Activated CD8-positive, alpha-beta memory T cell treated with anti-CD3 and anti-CD28 coated beads, Interleukin-2, amount 10 ng/mL, durations not matched to agents 7 days and 5 days (primary cell): ENCODE data around the gene CRK. TPM values are rescaled to one million over a fixed set of nuclear protein-coding genes. Genes with fewer than 3 reads are reported as not detected.

Experiments
- ATAC-seq: fragments of 150-1000 bp; cut with Tn5 transposase; one replicate; pipeline ENCODE4 v1.10.0; 2021; ENCODE audit warnings: moderate library complexity
- CTCF ChIA-PET: fragments of 350-600 bp; sonication (Branson Sonifier 250); formaldehyde crosslinking; loops from one replicate; lab custom pipeline; 2021; ENCODE audit warnings: antibody characterized with exemption; lab: Charles Lee
- DNase-seq: peaks from one replicate; pipeline ENCODE4 v3.0.0-alpha.2; 2020
- H3K27ac Mint-ChIP-seq: one replicate; pipeline ENCODE4 v1.8.0; 2021; ENCODE audit warnings: mild to moderate bottlenecking, mixed read lengths
- H3K27me3 Mint-ChIP-seq: one replicate; pipeline ENCODE4 v1.8.0; 2021; ENCODE audit warnings: mixed read lengths
- H3K36me3 Mint-ChIP-seq: one replicate; pipeline ENCODE4 v1.8.0; 2021; ENCODE audit warnings: mild to moderate bottlenecking, mixed read lengths
- H3K4me1 Mint-ChIP-seq: one replicate; pipeline ENCODE4 v1.8.0; 2021; ENCODE audit warnings: mixed read lengths
- H3K4me3 Mint-ChIP-seq: one replicate; pipeline ENCODE4 v1.8.0; 2021; ENCODE audit warnings: mild to moderate bottlenecking, moderate library complexity, mixed read lengths
- H3K9me3 Mint-ChIP-seq: one replicate; pipeline ENCODE4 v1.8.0; 2022; ENCODE audit warnings: low read depth, mixed read lengths
- total RNA-seq, 2 experiments: library from RNA; stranded (reverse); gene quantifications; one replicate each; pipeline ENCODE4 v1.2.3, GENCODE V29; 2021

Gene CRK
- total RNA-seq, result 10 to 100 TPM; 18.3 to 20.7 TPM

DNA sequence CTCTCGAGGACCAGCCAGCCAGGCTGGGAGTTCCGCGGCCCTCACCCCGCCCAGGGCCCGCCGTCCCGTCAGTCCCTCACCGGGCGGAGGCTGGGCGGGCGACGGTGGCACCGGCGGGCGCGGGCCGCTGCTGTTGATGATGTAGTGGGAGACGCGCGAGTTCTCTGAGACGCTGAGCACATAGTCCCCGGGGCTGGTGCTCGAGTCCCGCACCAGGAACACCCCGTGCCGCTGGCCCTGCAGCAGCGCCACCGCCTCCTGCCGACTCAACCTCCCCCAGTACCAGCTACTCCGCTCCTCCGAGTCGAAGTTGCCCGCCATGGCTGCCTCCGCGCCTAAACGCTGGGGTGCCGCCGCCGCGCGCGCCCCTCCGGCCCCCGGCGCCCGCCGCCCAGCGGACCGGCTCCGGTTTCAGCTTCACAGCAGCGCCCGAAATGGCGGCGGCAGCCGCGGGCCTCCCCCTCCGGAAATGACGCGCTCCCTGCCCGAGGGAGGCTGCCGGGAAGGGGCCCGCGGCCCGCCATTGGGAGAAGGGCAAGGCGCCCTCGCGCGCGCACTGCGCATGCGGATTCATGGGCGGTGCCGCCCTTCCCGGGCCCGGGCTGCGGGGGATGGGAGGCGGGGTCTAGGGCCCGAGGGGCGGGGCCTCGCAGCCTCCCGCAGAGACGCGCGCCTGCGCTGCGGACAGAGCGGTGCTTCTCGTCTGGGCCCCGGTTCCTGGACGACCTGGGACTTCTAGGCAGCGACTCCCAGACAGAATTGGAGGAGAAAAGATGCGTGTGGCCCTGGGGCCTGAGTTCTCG is at the start of gene CRK:
CRK (minus strand) TSS at position 436 of the 803 bp plus-strand sequence; CDS start at position 321, 115 bp downstream.
- peak within 1 kb of the TSS; percentile 87 for H3K27ac Mint-ChIP-seq
- peaks cover 36% of the 10 kb centered on the region for H3K4me1 Mint-ChIP-seq
- no peaks in the 10 kb centered on the region for H3K9me3 Mint-ChIP-seq
- DNase-seq (peak; percentile 97), ATAC-seq (peak; percentile 96)
- peaks cover 14% of the 10 kb centered on the region for H3K36me3 Mint-ChIP-seq
- peak within 1 kb of the TSS; percentile 88 for H3K4me3 Mint-ChIP-seq
- CTCF ChIA-PET, result interaction anchor here (0.9 to 2.3 kb wide), 4 partner anchors 29 to 94 kb away, joined by 3 to 11 read pairs (median 5); partner anchors contain the start of gene INPP5K
- H3K27me3 Mint-ChIP-seq, result peaks cover 20% of the 10 kb centered on the region

- peaks cover 3% of the 10 kb centered on the region for H3K36me3 Mint-ChIP-seq
- CTCF ChIA-PET, result interaction anchor here (1.5 kb wide), 2 partner anchors 10 to 140 kb away, joined by 4 to 5 read pairs; no protein-coding TSS in a partner anchor
- no peak overlapping the region for H3K27ac Mint-ChIP-seq
- no peaks in the 10 kb centered on the region for H3K27me3 Mint-ChIP-seq
- no peak overlapping the region for H3K4me3 Mint-ChIP-seq
- DNase-seq, result no peak
- peaks cover 10% of the 10 kb centered on the region for H3K4me1 Mint-ChIP-seq
- ATAC-seq, result no peak
- no peaks in the 10 kb centered on the region for H3K9me3 Mint-ChIP-seq
Measured at GRCh38 chr17:1505586-1505985, 49.6 kb upstream of the CRK start.

DNA sequence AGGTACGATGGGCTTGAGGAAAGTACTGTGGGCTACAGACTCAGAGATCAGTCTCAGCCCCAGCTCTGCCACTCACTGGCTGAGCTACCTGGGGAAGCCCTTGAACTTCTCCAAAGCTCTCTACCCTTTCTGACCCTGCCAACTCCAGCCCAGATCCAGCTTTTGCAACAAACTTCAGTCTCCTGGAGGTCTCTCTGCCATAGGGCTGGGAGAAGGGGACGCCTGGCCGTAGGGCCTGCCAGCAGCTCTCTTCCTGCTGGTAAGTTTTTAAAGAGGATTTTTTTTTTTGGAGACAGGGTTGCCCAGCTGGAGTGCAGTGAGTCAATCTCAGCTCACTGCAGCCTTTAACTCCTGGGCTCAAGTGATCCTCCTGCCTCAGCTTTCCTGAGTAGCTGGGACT is 48.8 kb upstream of the CRK start:
- H3K4me3 Mint-ChIP-seq, result no peak overlapping the region
- no peaks in the 10 kb centered on the region for H3K27me3 Mint-ChIP-seq
- H3K4me1 Mint-ChIP-seq, result peaks cover 9% of the 10 kb centered on the region
- ATAC-seq, result no peak
- CTCF ChIA-PET, result interaction anchor here (1.0 to 1.5 kb wide), 4 partner anchors 9 to 139 kb away, joined by 3 to 5 read pairs (median 4); partner anchors contain the start of gene INPP5K
- peaks cover 3% of the 10 kb centered on the region for H3K36me3 Mint-ChIP-seq
- no peak for DNase-seq
- H3K27ac Mint-ChIP-seq, result no peak overlapping the region
- H3K9me3 Mint-ChIP-seq, result no peaks in the 10 kb centered on the region

DNA sequence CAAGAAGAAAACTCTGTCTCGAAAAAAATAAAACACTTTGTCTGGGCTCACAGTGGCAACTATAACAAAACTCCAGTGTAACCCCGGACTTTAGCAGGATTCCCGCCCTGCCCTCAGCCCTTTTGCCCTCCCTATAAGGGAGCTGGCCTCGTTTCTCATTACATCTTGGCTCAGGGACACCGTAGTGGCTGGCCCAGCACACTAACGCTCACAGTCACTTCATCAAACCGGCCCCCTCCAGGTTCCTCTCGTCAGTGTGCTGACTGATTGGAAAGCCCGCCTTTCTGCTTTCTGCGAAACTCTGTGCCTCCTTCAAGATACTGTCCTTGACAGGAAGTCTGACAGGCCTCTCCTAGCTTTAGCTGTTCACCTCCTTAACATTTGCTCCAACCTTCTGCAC is 47.7 kb upstream of the CRK start:
- no peak overlapping the region for H3K27ac Mint-ChIP-seq
- H3K4me3 Mint-ChIP-seq, result no peak overlapping the region
- H3K4me1 Mint-ChIP-seq, result peaks cover 8% of the 10 kb centered on the region
- H3K36me3 Mint-ChIP-seq, result no peaks in the 10 kb centered on the region
- ATAC-seq, result no peak
- H3K27me3 Mint-ChIP-seq, result no peaks in the 10 kb centered on the region
- CTCF ChIA-PET, result interaction anchor here (1.3 to 1.5 kb wide), 2 partner anchors 8 to 11 kb away, joined by 3 to 4 read pairs; partner anchors contain the start of gene MYO1C
- no peaks in the 10 kb centered on the region for H3K9me3 Mint-ChIP-seq
- DNase-seq, result no peak

GRCh38 chr17:1498869-1499268 is 42.8 kb upstream of the CRK start:
- H3K36me3 Mint-ChIP-seq, result no peaks in the 10 kb centered on the region

DNA sequence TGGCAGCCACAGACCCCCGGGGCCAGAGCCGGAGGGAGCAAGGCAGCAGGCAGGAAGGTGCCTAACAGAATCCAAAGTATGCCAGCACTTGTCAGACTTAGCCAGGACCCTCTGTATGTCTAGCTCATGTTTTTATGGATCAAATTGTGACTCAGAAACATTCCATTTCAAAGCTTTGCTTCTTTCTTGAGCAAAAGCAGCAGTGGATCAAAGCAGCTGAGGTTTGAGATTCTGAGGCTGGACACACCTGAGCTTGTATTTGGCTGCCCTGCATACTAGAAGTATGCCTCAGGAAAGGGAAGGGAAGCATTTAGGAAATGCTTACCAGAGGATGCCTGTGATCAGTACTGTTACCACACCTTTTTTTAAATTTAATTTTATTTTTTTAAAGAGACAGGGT is 42.2 kb upstream of the CRK start:
- Mint-ChIP-seq H3K4me3 (no peak overlapping the region), H3K27me3 (no peaks in the 10 kb centered on the region), H3K36me3 (no peaks in the 10 kb centered on the region), H3K4me1 (peaks cover 9% of the 10 kb centered on the region), H3K27ac (no peak overlapping the region), H3K9me3 (no peaks in the 10 kb centered on the region)
- ATAC-seq, result no peak
- DNase-seq, result no peak
- CTCF ChIA-PET, result no interaction called here

More at GRCh38 chr17:1498869-1499268, 42.8 kb upstream of the CRK start:
- ATAC-seq (peak; percentile 46), DNase-seq (peak; percentile 49)
- CTCF ChIA-PET, result interaction anchor here (2.5 kb wide), 1 partner anchor 17 kb away, joined by 14 read pairs; the partner anchor contains the start of gene INPP5K
- Mint-ChIP-seq H3K4me3 (no peak overlapping the region), H3K27me3 (no peaks in the 10 kb centered on the region), H3K9me3 (no peaks in the 10 kb centered on the region), H3K27ac (no peak overlapping the region), H3K4me1 (peaks cover 9% of the 10 kb centered on the region)

DNA sequence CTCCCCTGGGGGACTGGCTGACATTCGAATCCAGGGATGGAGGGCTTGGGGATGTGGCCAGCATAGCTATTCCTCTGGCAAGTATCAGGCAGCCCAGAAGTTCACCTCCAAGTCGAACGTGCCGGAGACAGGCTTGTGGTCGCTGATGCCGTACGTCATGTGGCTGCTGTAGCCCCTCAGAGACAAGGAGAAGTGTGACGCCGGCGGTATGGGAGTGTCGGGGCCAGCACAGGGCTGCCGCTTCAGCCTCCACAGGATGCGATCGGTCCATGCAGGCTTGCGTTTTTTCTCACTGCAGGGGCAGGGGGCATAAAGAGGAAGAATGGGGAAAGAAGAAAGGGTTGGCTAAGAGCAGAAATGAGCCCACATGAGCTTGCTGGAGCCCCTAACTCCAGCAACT is 41.8 kb upstream of the CRK start:
- Mint-ChIP-seq H3K4me1 (peaks cover 9% of the 10 kb centered on the region), H3K9me3 (no peaks in the 10 kb centered on the region), H3K4me3 (no peak overlapping the region), H3K27me3 (no peaks in the 10 kb centered on the region), H3K36me3 (no peaks in the 10 kb centered on the region), H3K27ac (no peak overlapping the region)
- ATAC-seq (no peak), DNase-seq (no peak)
- CTCF ChIA-PET, result no interaction called here

- DNase-seq, result no peak
- Mint-ChIP-seq H3K36me3 (no peaks in the 10 kb centered on the region), H3K4me3 (no peak overlapping the region), H3K27me3 (peaks cover 4% of the 10 kb centered on the region), H3K4me1 (peaks cover 11% of the 10 kb centered on the region), H3K9me3 (no peaks in the 10 kb centered on the region), H3K27ac (no peak overlapping the region)
- CTCF ChIA-PET, result no interaction called here
- no peak for ATAC-seq
Measured at GRCh38 chr17:1496869-1497268, 40.8 kb upstream of the CRK start.

DNA sequence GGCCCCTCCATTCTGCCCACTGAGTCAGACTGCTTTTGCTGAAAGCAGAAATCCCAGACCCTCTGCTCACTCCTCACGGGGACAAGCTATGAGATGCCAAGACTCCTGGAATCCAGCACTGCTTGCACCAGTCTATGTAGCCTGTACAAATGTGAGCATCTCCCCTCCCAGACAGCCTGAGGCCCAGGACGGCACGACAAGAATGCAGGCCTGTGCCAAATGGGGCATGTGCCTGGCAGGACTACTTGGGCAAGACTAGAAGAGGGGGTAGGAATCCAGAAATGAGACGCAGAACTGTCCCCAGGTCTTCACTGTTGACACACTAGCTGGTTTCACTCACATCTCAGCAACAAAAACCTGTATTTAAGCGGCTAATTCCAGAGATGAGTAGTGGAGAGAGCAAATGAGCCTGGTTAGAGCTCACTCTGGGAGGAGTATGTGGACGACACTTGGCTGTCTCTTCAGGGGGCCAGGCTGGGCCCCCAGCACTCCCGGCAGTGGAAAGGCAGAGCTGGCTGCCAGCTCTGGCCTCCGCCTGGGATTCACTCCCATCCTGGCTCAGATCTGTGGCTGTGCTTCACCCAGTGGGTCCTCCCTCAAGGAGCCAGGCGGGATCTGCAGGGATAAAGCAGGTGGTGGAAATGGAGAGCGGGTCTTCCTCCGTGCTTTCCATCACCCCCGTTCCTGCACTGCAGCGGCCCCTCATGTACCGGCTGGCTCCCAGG is 39.4 kb upstream of the CRK start:
- no peak overlapping the region for H3K4me3 Mint-ChIP-seq
- H3K9me3 Mint-ChIP-seq, result no peaks in the 10 kb centered on the region
- H3K27me3 Mint-ChIP-seq, result peaks cover 4% of the 10 kb centered on the region
- ATAC-seq, result no peak
- H3K27ac Mint-ChIP-seq, result no peak overlapping the region
- DNase-seq, result no peak
- CTCF ChIA-PET, result interaction anchor here (1.2 to 1.3 kb wide), 2 partner anchors 9 to 21 kb away, joined by 3 to 4 read pairs; partner anchors contain the start of gene INPP5K
- H3K36me3 Mint-ChIP-seq, result peaks cover under 1% of the 10 kb centered on the region
- H3K4me1 Mint-ChIP-seq, result peaks cover 16% of the 10 kb centered on the region

DNA sequence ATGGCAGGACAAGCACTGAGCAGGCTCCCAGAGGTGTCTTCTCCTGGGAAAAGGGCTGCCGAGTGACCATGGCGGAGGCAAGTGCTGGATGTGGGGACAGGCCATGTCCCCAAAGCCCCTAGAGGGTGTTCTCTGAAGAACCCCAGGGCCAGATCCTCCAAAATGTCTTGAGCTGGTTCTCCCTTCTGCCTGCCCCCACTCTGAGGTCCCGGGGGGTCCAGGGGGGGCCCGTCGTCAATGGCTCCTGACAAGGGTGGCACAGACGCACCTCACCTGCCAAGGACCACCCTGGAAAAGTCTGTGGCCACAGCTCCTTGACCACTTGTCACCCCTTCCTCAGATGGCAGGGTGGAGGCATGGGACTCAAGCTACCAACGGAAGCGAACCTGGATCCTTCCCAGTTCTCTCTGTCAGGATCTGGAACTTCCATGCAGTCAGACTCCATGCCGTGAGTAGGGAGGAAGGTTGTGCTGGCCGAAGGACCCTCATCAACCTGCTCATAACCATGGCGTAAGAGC is 38.8 kb upstream of the CRK start:
- Mint-ChIP-seq H3K4me3 (no peak overlapping the region), H3K36me3 (peaks cover 2% of the 10 kb centered on the region), H3K9me3 (no peaks in the 10 kb centered on the region), H3K27ac (no peak overlapping the region), H3K27me3 (peaks cover 4% of the 10 kb centered on the region), H3K4me1 (peaks cover 19% of the 10 kb centered on the region)
- no peak for ATAC-seq
- DNase-seq, result no peak
- CTCF ChIA-PET, result interaction anchor here (1.2 to 1.3 kb wide), 2 partner anchors 10 to 21 kb away, joined by 3 to 4 read pairs; partner anchors contain the start of gene INPP5K

- DNase-seq, result no peak
- ATAC-seq, result no peak
- Mint-ChIP-seq H3K4me1 (peaks cover 16% of the 10 kb centered on the region), H3K9me3 (no peaks in the 10 kb centered on the region), H3K4me3 (no peak overlapping the region), H3K36me3 (peaks cover 2% of the 10 kb centered on the region), H3K27me3 (peaks cover 4% of the 10 kb centered on the region), H3K27ac (no peak overlapping the region)
- CTCF ChIA-PET, result interaction anchor here (1.2 kb wide), 1 partner anchor 22 kb away, joined by 4 read pairs; the partner anchor contains the start of gene INPP5K
Measured at GRCh38 chr17:1494203-1494602, 38.2 kb upstream of the CRK start.

DNA sequence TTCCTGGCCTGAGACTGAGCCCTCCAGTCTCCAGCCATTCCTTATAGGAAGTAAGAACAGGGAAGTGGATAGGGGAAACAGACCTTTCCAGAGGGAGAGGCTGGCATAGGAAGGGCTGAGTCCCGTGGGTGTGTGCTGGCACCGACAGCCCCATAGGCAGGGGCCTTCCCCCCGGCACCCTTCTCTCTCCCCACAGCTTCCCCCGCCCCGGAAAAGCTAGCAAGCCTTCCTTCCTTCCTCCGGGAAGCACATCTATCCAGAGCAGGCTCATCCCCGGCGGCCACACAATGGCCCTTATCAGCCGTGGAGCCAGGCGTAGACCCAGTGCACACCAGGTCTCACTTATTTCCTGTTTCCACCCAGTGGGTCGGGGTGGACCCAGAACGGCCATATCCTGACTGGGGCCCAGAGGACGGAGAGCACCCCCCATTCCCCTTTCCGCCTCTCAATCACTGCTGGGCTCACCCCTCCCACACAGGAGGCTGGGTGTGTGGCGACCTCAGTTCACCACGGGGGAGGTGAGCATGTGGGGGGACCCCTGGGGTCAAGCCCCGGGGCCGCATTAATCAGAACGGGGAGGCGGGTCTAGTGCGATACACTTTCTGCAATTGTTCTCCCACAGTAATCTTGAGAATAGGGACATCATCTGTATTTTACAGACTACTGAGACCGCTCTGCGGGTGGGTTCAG is 37.4 kb upstream of the CRK start:
- Mint-ChIP-seq H3K4me1 (peaks cover 11% of the 10 kb centered on the region), H3K9me3 (no peaks in the 10 kb centered on the region), H3K4me3 (no peak overlapping the region), H3K27me3 (peaks cover 4% of the 10 kb centered on the region), H3K27ac (no peak overlapping the region), H3K36me3 (peaks cover 2% of the 10 kb centered on the region)
- DNase-seq (no peak), ATAC-seq (no peak)
- CTCF ChIA-PET, result interaction anchor here (0.8 kb wide), 1 partner anchor 22 kb away, joined by 3 read pairs; no protein-coding TSS in a partner anchor
